ENCODE measurements around the gene CCN6. TPM values are rescaled to one million over a fixed set of nuclear protein-coding genes. Genes with fewer than 3 reads are reported as not detected.
"Not testable (repeated sequence)": the region's sequence is repeated elsewhere in the genome, so short reads cannot be mapped to it uniquely, and the experiment has no call there.

Gene CCN6
- polyA plus RNA-seq, 1 donor from 2014 or later = not detected

DNA sequence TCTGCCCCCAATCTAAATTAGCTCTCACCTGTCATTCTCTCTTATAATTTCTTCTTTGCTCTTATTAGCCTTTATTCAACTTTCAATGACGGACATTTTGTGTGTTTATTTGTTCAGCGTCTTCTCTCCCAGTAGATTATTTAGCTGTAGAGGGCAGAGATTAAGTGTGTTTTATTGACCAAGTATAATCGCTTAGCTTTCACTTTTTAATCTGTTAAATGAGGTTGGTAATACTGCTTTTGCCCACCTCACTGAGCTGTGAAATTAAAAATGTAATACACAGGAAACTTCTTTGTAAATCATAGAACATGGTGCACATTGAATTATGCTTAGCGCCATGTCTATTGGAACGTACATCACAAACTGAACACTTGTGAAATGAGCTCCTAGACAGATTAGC lies 3.5 kb upstream of the CCN6 start:
- TF ChIP-seq POLR2AphosphoS5 (IDR thresholded peaks at IDR 0.05) = no peak
- no peak overlapping the region for H2AFZ ChIP-seq (ENCODE audit: low read depth, low read length)
- H3F3A ChIP-seq (ENCODE audit: insufficient read depth, low read length, poor library complexity, severe bottlenecking) = no peaks in the 10 kb centered on the region
- H3K4me2 ChIP-seq (ENCODE audit: low read length) = no peak overlapping the region
- no peaks in the 10 kb centered on the region for H3K27me3 ChIP-seq (ENCODE audit: insufficient read depth, low read depth, low read length)
- no peaks in the 10 kb centered on the region for H3K9me2 ChIP-seq (ENCODE audit: insufficient read depth, low read length)
- H3K9ac ChIP-seq (ENCODE audit: low read length) = no peak overlapping the region
- no peaks in the 10 kb centered on the region for H3K79me2 ChIP-seq (replicated peaks; ENCODE audit: insufficient read depth, low read length)
- H3K4me3 ChIP-seq (ENCODE audit: low read length) = no peak overlapping the region
- no peaks in the 10 kb centered on the region for H4K20me1 ChIP-seq (ENCODE audit: insufficient read depth)
- H3K27ac ChIP-seq (ENCODE audit: low read length) = no peak overlapping the region
- H3K9me3 ChIP-seq (ENCODE audit: low read length) = no peaks in the 10 kb centered on the region
- H3K36me3 ChIP-seq (ENCODE audit: insufficient read depth, low read length) = no peaks in the 10 kb centered on the region

DNA sequence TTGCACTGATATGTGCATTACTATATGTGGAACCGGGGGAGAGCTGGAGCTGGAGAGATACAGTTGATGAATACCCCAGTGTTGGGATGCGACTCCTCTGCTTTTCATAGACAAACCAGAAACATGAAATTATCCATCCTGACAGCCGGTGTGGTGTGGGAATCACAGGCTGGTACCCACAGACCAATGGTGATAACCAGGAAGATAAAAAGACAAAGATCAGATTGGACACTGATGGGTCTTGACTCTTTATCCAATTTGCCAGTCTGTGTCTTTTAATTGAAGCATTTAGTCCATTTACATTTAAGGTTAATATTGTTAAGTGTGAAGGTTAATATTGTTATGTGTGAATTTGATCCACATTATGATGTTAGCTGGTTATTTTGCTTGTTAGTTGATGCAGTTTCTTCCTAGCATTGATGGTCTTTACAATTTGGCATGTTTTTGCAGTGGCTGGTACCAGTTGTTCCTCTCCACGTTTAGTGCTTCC lies 2.6 kb upstream of the CCN6 start:
- not testable (repeated sequence) for H3K27me3 ChIP-seq (ENCODE audit: insufficient read depth, low read depth, low read length); H4K20me1 ChIP-seq (ENCODE audit: insufficient read depth); H3F3A ChIP-seq (ENCODE audit: insufficient read depth, low read length, poor library complexity, severe bottlenecking); H3K36me3 ChIP-seq (ENCODE audit: insufficient read depth, low read length); H3K9me3 ChIP-seq (ENCODE audit: low read length); H3K79me2 ChIP-seq (replicated peaks; ENCODE audit: insufficient read depth, low read length); H3K9me2 ChIP-seq (ENCODE audit: insufficient read depth, low read length); H2AFZ ChIP-seq (ENCODE audit: low read depth, low read length); H3K9ac ChIP-seq (ENCODE audit: low read length); H3K4me3 ChIP-seq (ENCODE audit: low read length); H3K4me2 ChIP-seq (ENCODE audit: low read length); H3K27ac ChIP-seq (ENCODE audit: low read length)

DNA sequence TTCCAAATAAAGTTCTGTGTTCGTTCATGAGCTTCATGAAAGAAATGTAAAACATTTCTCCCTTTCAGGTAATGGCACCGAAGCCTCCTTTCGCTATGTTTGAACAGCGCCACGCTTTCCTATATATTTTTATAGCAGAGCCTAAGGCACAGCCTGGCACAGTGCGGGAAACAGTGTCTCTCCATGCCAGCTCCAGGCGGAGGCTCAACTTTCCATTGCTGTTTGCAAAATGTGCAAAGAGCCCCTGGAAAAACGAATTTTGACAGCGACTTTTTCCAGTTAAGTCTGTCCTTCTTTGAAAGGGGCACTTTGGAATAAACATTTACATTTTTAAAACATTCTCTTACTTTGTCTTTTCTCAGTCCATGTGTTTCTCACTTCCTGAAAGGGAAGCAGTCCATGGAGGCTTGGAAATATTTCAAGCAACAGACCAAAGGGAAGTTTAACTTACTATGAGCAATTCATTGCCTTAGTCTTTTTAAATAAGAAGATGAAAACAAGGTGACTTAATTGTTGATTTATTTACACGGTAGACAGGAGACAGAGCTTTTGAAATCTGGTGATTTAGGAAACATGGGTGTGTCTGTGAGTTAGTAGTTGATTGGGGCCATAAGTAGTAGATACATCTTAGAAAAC lies 769 bp downstream of the CCN6 start:
- Histone ChIP-seq H3K9ac (ENCODE audit: low read length) (no peak overlapping the region), H3K9me3 (ENCODE audit: low read length) (no peaks in the 10 kb centered on the region), H3K27me3 (ENCODE audit: insufficient read depth, low read depth, low read length) (no peaks in the 10 kb centered on the region), H3F3A (ENCODE audit: insufficient read depth, low read length, poor library complexity, severe bottlenecking) (no peaks in the 10 kb centered on the region), H3K4me2 (ENCODE audit: low read length) (no peak overlapping the region), H2AFZ (ENCODE audit: low read depth, low read length) (no peak overlapping the region), H3K4me3 (ENCODE audit: low read length) (no peak overlapping the region), H3K36me3 (ENCODE audit: insufficient read depth, low read length) (no peaks in the 10 kb centered on the region), H4K20me1 (ENCODE audit: insufficient read depth) (no peaks in the 10 kb centered on the region), H3K79me2 (replicated peaks; ENCODE audit: insufficient read depth, low read length) (no peaks in the 10 kb centered on the region), H3K9me2 (ENCODE audit: insufficient read depth, low read length) (no peaks in the 10 kb centered on the region), H3K27ac (ENCODE audit: low read length) (no peak overlapping the region)
- TF ChIP-seq SMC3 (conservative IDR thresholded peaks at IDR 0.05; ENCODE audit: poor library complexity) (no peak), EZH2 (IDR thresholded peaks at IDR 0.05; ENCODE audit: borderline replicate concordance, insufficient read depth, low read length, poor library complexity, severe bottlenecking) (no peak), EP300 (conservative IDR thresholded peaks at IDR 0.05; ENCODE audit: poor library complexity, severe bottlenecking) (no peak), POLR2AphosphoS5 (IDR thresholded peaks at IDR 0.05) (no peak), TAF1 (IDR thresholded peaks at IDR 0.05; ENCODE audit: low read depth) (no peak), RAD21 (conservative IDR thresholded peaks at IDR 0.05) (no peak), MXI1 (conservative IDR thresholded peaks at IDR 0.05; ENCODE audit: poor library complexity, severe bottlenecking) (no peak)
- TF ChIP-seq, protein P1, sequence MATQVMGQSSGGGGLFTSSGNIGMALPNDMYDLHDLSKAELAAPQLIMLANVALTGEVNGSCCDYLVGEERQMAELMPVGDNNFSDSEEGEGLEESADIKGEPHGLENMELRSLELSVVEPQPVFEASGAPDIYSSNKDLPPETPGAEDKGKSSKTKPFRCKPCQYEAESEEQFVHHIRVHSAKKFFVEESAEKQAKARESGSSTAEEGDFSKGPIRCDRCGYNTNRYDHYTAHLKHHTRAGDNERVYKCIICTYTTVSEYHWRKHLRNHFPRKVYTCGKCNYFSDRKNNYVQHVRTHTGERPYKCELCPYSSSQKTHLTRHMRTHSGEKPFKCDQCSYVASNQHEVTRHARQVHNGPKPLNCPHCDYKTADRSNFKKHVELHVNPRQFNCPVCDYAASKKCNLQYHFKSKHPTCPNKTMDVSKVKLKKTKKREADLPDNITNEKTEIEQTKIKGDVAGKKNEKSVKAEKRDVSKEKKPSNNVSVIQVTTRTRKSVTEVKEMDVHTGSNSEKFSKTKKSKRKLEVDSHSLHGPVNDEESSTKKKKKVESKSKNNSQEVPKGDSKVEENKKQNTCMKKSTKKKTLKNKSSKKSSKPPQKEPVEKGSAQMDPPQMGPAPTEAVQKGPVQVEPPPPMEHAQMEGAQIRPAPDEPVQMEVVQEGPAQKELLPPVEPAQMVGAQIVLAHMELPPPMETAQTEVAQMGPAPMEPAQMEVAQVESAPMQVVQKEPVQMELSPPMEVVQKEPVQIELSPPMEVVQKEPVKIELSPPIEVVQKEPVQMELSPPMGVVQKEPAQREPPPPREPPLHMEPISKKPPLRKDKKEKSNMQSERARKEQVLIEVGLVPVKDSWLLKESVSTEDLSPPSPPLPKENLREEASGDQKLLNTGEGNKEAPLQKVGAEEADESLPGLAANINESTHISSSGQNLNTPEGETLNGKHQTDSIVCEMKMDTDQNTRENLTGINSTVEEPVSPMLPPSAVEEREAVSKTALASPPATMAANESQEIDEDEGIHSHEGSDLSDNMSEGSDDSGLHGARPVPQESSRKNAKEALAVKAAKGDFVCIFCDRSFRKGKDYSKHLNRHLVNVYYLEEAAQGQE (IDR thresholded peaks at IDR 0.05; ENCODE audit: borderline replicate concordance) = no peak
- TF ChIP-seq, protein P2, sequence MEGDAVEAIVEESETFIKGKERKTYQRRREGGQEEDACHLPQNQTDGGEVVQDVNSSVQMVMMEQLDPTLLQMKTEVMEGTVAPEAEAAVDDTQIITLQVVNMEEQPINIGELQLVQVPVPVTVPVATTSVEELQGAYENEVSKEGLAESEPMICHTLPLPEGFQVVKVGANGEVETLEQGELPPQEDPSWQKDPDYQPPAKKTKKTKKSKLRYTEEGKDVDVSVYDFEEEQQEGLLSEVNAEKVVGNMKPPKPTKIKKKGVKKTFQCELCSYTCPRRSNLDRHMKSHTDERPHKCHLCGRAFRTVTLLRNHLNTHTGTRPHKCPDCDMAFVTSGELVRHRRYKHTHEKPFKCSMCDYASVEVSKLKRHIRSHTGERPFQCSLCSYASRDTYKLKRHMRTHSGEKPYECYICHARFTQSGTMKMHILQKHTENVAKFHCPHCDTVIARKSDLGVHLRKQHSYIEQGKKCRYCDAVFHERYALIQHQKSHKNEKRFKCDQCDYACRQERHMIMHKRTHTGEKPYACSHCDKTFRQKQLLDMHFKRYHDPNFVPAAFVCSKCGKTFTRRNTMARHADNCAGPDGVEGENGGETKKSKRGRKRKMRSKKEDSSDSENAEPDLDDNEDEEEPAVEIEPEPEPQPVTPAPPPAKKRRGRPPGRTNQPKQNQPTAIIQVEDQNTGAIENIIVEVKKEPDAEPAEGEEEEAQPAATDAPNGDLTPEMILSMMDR (IDR thresholded peaks at IDR 0.05; ENCODE audit: poor library complexity, severe bottlenecking) = no peak

Measured in neural cell (in vitro differentiated cells).